ENCODE measurements around the gene TBRG1. TPM values are rescaled to one million over a fixed set of nuclear protein-coding genes. Genes with fewer than 3 reads are reported as not detected.

Gene TBRG1
- total RNA-seq, 1 experiment from 2014 or later = 21.6 TPM

DNA sequence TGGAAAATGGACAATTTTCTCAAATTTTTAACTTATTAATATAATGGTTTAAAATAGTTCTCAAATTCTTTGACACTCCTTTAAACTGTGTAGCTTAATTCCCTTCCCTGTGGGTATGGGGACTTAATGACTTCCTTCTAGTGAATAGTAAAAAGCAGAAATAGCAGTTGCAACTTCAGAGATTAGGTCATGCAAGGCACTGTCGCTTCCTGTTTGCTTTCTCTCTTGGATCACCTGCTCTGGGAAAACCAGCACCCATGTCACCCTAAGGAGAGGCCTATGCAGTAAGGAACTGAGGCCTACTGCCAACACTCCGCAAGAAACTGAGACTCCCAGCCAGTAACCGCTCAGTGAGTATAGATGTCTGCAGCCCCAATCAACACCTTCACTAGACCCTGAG is 16.9 kb upstream of the TBRG1 start:
- no peaks in the 10 kb centered on the region for H3K9me3 ChIP-seq (ENCODE audit: low read length)
- H4K20me1 ChIP-seq (ENCODE audit: insufficient read depth, low read depth, low read length) = no peaks in the 10 kb centered on the region
- no peak overlapping the region for H3K4me2 ChIP-seq (ENCODE audit: low read depth, low read length, poor library complexity, severe bottlenecking)
- DNase-seq = no peak
- no peak overlapping the region for H3K9ac ChIP-seq (ENCODE audit: low read length)
- H3K36me3 ChIP-seq (ENCODE audit: insufficient read depth, low read length) = no peaks in the 10 kb centered on the region
- H3K9me2 ChIP-seq (replicated peaks; ENCODE audit: insufficient read depth, low read length) = no peaks in the 10 kb centered on the region
- no peak overlapping the region for H3K27ac ChIP-seq (ENCODE audit: low read length)
- H3K4me1 ChIP-seq (ENCODE audit: low read length) = no peaks in the 10 kb centered on the region
- H3K4me3 ChIP-seq (ENCODE audit: low read length) = no peak overlapping the region
- no peaks in the 10 kb centered on the region for H3K79me2 ChIP-seq (ENCODE audit: low read length)
- H3K27me3 ChIP-seq (ENCODE audit: low read length) = no peaks in the 10 kb centered on the region
- no peak overlapping the region for H2AFZ ChIP-seq (ENCODE audit: low read length)

DNA sequence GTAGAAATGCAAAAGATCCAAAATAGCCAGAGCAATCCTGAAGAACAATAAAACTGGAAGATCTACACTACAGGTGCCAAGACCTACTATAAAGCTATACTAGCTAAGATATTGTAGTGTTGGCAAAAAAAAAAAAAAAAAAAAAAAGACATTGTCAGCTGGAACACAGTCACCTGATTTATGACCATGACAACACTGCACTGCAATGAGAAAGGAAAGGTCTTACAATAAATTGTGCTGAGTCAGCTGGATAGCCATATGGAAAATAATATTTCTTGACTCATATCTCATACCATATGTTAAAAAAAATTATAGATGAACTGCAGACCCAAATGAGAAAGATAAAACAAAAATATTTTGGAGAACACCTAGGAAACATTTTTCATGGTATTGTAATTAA is 14.5 kb upstream of the TBRG1 start:
- no peaks in the 10 kb centered on the region for H3K9me3 ChIP-seq (ENCODE audit: low read length)
- H3K36me3 ChIP-seq (ENCODE audit: insufficient read depth, low read length) = no peaks in the 10 kb centered on the region
- H3K4me1 ChIP-seq (ENCODE audit: low read length) = no peaks in the 10 kb centered on the region
- H2AFZ ChIP-seq (ENCODE audit: low read length) = no peak overlapping the region
- H3K4me2 ChIP-seq (ENCODE audit: low read depth, low read length, poor library complexity, severe bottlenecking) = no peak overlapping the region
- no peaks in the 10 kb centered on the region for H3K79me2 ChIP-seq (ENCODE audit: low read length)
- no peaks in the 10 kb centered on the region for H4K20me1 ChIP-seq (ENCODE audit: insufficient read depth, low read depth, low read length)
- H3K27me3 ChIP-seq (ENCODE audit: low read length) = no peaks in the 10 kb centered on the region
- no peak for DNase-seq
- no peaks in the 10 kb centered on the region for H3K9me2 ChIP-seq (replicated peaks; ENCODE audit: insufficient read depth, low read length)
- no peak overlapping the region for H3K27ac ChIP-seq (ENCODE audit: low read length)
- no peak overlapping the region for H3K4me3 ChIP-seq (ENCODE audit: low read length)
- no peak overlapping the region for H3K9ac ChIP-seq (ENCODE audit: low read length)

DNA sequence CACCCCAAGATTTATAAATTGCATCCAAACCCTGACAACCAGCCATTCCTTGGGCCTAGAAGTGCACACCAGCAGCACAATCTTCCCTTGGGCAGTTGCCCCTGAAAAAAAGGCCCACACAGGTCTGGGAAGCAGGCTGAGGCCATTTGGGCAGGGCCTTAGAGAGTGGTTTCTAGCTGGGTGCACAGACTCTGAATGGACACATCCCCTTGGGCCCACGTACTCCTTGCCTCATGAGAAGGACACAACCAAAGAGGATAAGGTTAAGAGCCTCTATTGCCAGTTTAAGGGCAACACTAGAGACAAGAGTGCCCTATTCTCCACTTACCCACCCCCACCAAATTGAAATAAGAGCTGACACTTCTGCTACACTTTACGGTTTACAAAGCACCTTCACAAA is 12.4 kb upstream of the TBRG1 start:
- no peak overlapping the region for H3K9ac ChIP-seq (ENCODE audit: low read length)
- DNase-seq = no peak
- no peaks in the 10 kb centered on the region for H3K4me1 ChIP-seq (ENCODE audit: low read length)
- no peak overlapping the region for H2AFZ ChIP-seq (ENCODE audit: low read length)
- no peak overlapping the region for H3K4me2 ChIP-seq (ENCODE audit: low read depth, low read length, poor library complexity, severe bottlenecking)
- no peaks in the 10 kb centered on the region for H3K79me2 ChIP-seq (ENCODE audit: low read length)
- no peaks in the 10 kb centered on the region for H3K27me3 ChIP-seq (ENCODE audit: low read length)
- no peak overlapping the region for H3K27ac ChIP-seq (ENCODE audit: low read length)
- no peaks in the 10 kb centered on the region for H3K9me2 ChIP-seq (replicated peaks; ENCODE audit: insufficient read depth, low read length)
- H3K36me3 ChIP-seq (ENCODE audit: insufficient read depth, low read length) = no peaks in the 10 kb centered on the region
- no peak overlapping the region for H3K4me3 ChIP-seq (ENCODE audit: low read length)
- no peaks in the 10 kb centered on the region for H4K20me1 ChIP-seq (ENCODE audit: insufficient read depth, low read depth, low read length)
- no peaks in the 10 kb centered on the region for H3K9me3 ChIP-seq (ENCODE audit: low read length)

GRCh38 chr11:124611064-124611463 is 11.6 kb upstream of the TBRG1 start, which contains the start of gene PANX3:
TSS of gene PANX3 (plus strand) at chr11:124611428. CDS start at chr11:124611557, 129 bp downstream.
- H2AFZ ChIP-seq (ENCODE audit: low read length) = no peak within 1 kb of the TSS

GRCh38 chr11:124612045-124612444 is 10.6 kb upstream of the TBRG1 start:
- H3K4me3 ChIP-seq (ENCODE audit: low read length) = no peak overlapping the region
- H3K9me2 ChIP-seq (replicated peaks; ENCODE audit: insufficient read depth, low read length) = no peaks in the 10 kb centered on the region
- DNase-seq = no peak
- H3K4me2 ChIP-seq (ENCODE audit: low read depth, low read length, poor library complexity, severe bottlenecking) = no peak overlapping the region
- H3K79me2 ChIP-seq (ENCODE audit: low read length) = no peaks in the 10 kb centered on the region
- no peak overlapping the region for H3K27ac ChIP-seq (ENCODE audit: low read length)
- H3K27me3 ChIP-seq (ENCODE audit: low read length) = no peaks in the 10 kb centered on the region
- H3K36me3 ChIP-seq (ENCODE audit: insufficient read depth, low read length) = no peaks in the 10 kb centered on the region
- H3K9ac ChIP-seq (ENCODE audit: low read length) = no peak overlapping the region
- H3K9me3 ChIP-seq (ENCODE audit: low read length) = no peaks in the 10 kb centered on the region
- no peaks in the 10 kb centered on the region for H3K4me1 ChIP-seq (ENCODE audit: low read length)
- no peaks in the 10 kb centered on the region for H4K20me1 ChIP-seq (ENCODE audit: insufficient read depth, low read depth, low read length)
- no peak overlapping the region for H2AFZ ChIP-seq (ENCODE audit: low read length)

More at GRCh38 chr11:124611064-124611463, 11.6 kb upstream of the TBRG1 start, which contains the start of gene PANX3:
- Histone ChIP-seq H3K4me3 (ENCODE audit: low read length) (no peak within 1 kb of the TSS), H4K20me1 (ENCODE audit: insufficient read depth, low read depth, low read length) (no peaks in the 10 kb centered on the region), H3K79me2 (ENCODE audit: low read length) (no peaks in the 10 kb centered on the region), H3K9me3 (ENCODE audit: low read length) (no peaks in the 10 kb centered on the region), H3K4me1 (ENCODE audit: low read length) (no peaks in the 10 kb centered on the region), H3K4me2 (ENCODE audit: low read depth, low read length, poor library complexity, severe bottlenecking) (no peak within 1 kb of the TSS), H3K9ac (ENCODE audit: low read length) (no peak within 1 kb of the TSS), H3K36me3 (ENCODE audit: insufficient read depth, low read length) (no peaks in the 10 kb centered on the region), H3K27me3 (ENCODE audit: low read length) (no peaks in the 10 kb centered on the region), H3K27ac (ENCODE audit: low read length) (no peak within 1 kb of the TSS), H3K9me2 (replicated peaks; ENCODE audit: insufficient read depth, low read length) (no peaks in the 10 kb centered on the region)
- no peak for DNase-seq

DNA sequence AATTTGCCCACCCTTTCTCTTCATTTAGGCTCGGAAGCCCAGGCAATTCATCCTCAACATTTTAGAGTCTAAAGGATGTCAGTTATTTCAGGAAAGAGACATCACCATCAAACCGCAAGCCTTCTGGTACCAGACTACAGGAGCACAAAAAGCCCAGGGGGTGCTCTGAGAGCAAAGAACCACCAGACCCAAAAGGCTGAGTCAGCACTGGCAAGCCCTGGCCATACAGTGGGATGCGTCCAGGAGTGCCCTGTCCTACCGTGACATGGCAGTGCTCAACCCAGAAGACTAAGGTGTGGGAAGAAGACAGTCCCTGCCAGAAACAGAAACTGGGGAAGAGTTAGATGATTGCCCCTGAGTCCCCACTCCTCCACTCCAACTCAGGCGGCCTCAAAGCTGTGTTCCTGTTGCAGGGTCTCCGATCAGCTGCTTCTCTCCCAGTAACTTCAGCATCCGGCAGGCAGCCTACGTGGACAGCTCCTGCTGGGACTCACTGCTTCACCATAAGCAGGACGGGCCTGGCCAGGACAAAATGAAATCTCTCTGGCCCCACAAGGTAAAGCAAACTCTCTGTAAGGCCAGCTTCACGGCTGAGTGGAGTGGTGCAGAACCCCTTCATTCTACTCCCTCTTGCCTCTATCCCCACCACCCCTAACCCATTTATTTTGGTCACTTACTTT is 10.0 kb upstream of the TBRG1 start:
- no peaks in the 10 kb centered on the region for H3K27me3 ChIP-seq (ENCODE audit: low read length)
- no peaks in the 10 kb centered on the region for H4K20me1 ChIP-seq (ENCODE audit: insufficient read depth, low read depth, low read length)
- no peak overlapping the region for H3K4me3 ChIP-seq (ENCODE audit: low read length)
- no peaks in the 10 kb centered on the region for H3K4me1 ChIP-seq (ENCODE audit: low read length)
- H3K27ac ChIP-seq (ENCODE audit: low read length) = no peak overlapping the region
- no peak overlapping the region for H3K9ac ChIP-seq (ENCODE audit: low read length)
- no peaks in the 10 kb centered on the region for H3K36me3 ChIP-seq (ENCODE audit: insufficient read depth, low read length)
- H3K4me2 ChIP-seq (ENCODE audit: low read depth, low read length, poor library complexity, severe bottlenecking) = no peak overlapping the region
- no peaks in the 10 kb centered on the region for H3K9me3 ChIP-seq (ENCODE audit: low read length)
- H3K79me2 ChIP-seq (ENCODE audit: low read length) = no peaks in the 10 kb centered on the region
- H2AFZ ChIP-seq (ENCODE audit: low read length) = no peak overlapping the region
- no peak for DNase-seq
- H3K9me2 ChIP-seq (replicated peaks; ENCODE audit: insufficient read depth, low read length) = no peaks in the 10 kb centered on the region

DNA sequence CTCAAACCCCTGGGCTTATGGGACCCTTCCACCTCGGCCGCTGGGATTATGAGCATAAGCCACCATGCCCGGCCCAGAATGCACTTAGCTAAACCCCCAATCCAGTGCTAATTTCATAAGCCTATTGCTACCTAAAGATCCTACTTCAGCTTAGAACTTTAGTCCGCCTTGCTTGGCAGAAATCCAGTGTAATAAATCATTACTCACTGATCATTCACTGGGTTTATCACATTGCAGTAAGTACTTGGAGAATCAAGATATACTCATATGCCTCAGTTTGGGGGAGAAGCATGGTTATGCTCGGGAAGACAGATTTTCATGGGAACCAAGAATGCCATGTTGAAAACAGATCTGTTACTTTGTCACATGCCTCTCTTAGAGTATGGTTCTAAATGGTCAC is 3.8 kb upstream of the TBRG1 start:
- no peaks in the 10 kb centered on the region for H3K27me3 ChIP-seq (ENCODE audit: low read length)

DNA sequence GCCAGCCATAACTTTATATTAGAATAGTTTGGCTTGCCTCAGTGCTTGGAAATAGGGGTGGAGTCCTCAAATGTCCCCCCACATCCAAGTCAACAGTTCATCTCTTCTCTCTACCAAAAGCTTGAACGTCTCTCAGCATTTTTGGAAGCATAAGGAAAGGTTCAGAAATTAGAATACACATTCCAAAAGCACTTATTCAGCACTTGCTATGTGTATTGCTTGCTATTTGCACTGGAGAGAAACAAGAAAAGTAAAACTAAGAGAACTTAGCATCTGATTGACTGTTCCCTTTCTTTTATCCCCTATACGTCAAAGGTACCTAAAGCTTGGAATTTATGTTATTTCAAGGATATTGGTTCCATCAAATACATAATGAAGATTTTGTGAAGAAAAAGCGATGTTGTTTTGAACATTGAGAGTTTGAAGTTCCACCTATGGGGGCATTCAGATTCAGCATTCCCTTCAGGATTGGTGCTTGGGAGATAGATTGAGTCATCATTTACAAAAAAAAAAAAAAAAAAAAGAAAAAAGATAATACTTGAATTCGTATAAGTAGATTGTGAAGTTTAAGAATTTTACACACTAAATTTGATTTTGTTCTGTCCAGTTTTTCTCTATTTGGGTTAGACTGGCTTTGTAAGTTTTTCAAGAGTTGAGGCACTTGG is 1.3 kb downstream of the TBRG1 start:
- Histone ChIP-seq H3K79me2 (ENCODE audit: low read length) (peaks cover 29% of the 10 kb centered on the region), H3K9ac (ENCODE audit: low read length) (peak overlapping the region; percentile 89), H3K4me3 (ENCODE audit: low read length) (peak overlapping the region; percentile 69), H3K9me3 (ENCODE audit: low read length) (no peaks in the 10 kb centered on the region), H3K27ac (ENCODE audit: low read length) (no peak overlapping the region), H3K36me3 (ENCODE audit: insufficient read depth, low read length) (peaks cover 4% of the 10 kb centered on the region; the same call in 1 of the 2 replicates), H3K4me1 (ENCODE audit: low read length) (peaks cover 16% of the 10 kb centered on the region), H2AFZ (ENCODE audit: low read length) (no peak overlapping the region), H3K9me2 (replicated peaks; ENCODE audit: insufficient read depth, low read length) (no peaks in the 10 kb centered on the region), H3K4me2 (ENCODE audit: low read depth, low read length, poor library complexity, severe bottlenecking) (peak overlapping the region; percentile 90), H4K20me1 (ENCODE audit: insufficient read depth, low read depth, low read length) (peaks cover 6% of the 10 kb centered on the region; the same call in 1 of the 2 replicates), H3K27me3 (ENCODE audit: low read length) (no peaks in the 10 kb centered on the region)
- DNase-seq = no peak

More for the DNA sequence above, 3.8 kb upstream of the TBRG1 start:
- no peak overlapping the region for H3K9ac ChIP-seq (ENCODE audit: low read length)
- H3K9me3 ChIP-seq (ENCODE audit: low read length) = no peaks in the 10 kb centered on the region
- no peak overlapping the region for H3K27ac ChIP-seq (ENCODE audit: low read length)
- no peak for DNase-seq
- no peak overlapping the region for H3K4me2 ChIP-seq (ENCODE audit: low read depth, low read length, poor library complexity, severe bottlenecking)
- no peaks in the 10 kb centered on the region for H3K9me2 ChIP-seq (replicated peaks; ENCODE audit: insufficient read depth, low read length)
- peaks cover 10% of the 10 kb centered on the region for H3K4me1 ChIP-seq (ENCODE audit: low read length)
- no peak overlapping the region for H3K4me3 ChIP-seq (ENCODE audit: low read length)
- H3K36me3 ChIP-seq (ENCODE audit: insufficient read depth, low read length) = no peaks in the 10 kb centered on the region
- H4K20me1 ChIP-seq (ENCODE audit: insufficient read depth, low read depth, low read length) = peaks cover 5% of the 10 kb centered on the region; the same call in 1 of the 2 replicates
- H2AFZ ChIP-seq (ENCODE audit: low read length) = no peak overlapping the region
- H3K79me2 ChIP-seq (ENCODE audit: low read length) = peaks cover 11% of the 10 kb centered on the region
